HEK293T (cell line): Measurements from ENCODE around the gene CELF2.

Source experiments
- BHLHE40 ChIP-seq: fragments of 450-650 bp; IDR thresholded peaks from 2 replicates; pipeline ENCODE4 v1.6.1; 2016; ENCODE audit warnings: mild to moderate bottlenecking, moderate library complexity, borderline replicate concordance
- FOXM1 ChIP-seq: fragments of 450-650 bp; IDR thresholded peaks from 2 replicates; pipeline ENCODE4 v1.6.1; 2017; ENCODE audit warnings: mild to moderate bottlenecking, borderline replicate concordance
- TARDBP ChIP-seq: fragments of 450-650 bp; IDR thresholded peaks from 2 replicates; pipeline ENCODE4 v1.6.1; 2016

DNA sequence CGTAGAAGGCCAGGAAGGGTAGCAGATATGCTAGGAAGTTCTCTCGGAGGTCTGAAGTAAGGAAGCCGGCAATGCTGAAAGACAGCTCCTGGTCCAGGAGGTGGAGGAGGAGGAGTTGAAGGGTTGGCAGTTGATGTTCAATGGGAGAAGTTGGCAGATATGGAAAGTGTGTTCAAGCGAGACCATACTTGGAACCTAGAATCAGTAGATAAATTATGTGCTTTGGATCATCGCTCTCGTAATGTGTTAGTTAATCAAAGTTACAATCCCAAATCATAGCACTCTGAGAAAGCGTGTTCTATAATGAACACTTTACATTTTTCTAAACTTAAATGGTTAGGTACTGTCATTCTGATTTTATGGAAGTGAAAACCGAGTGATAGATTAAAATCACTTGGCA is 152.9 kb downstream of the CELF2 start:
- no peak for TF ChIP-seq BHLHE40
- no peak for TF ChIP-seq TARDBP
- TF ChIP-seq FOXM1, result no peak
